NB4 (cell line): Measurements from ENCODE around the gene DOCK8.

Experiments
- DNase-seq: peaks from one replicate; pipeline ENCODE4 v3.0.0; 2010; ENCODE audit warnings: low read depth
- H3K4me3 ChIP-seq: one replicate; pipeline ENCODE4 v1.5.1; 2011; ENCODE audit warnings: mild to moderate bottlenecking, low read depth, low read length, moderate library complexity
- MYC ChIP-seq: IDR thresholded peaks from 2 replicates; pipeline ENCODE4 v1.6.1; 2011; ENCODE audit warnings: low read depth, low read length
- POLR2A ChIP-seq: IDR thresholded peaks from 2 replicates; pipeline ENCODE4 v1.6.1; 2011; ENCODE audit warnings: mild to moderate bottlenecking; ENCODE audit not compliant: insufficient read length; ENCODE audit errors: extremely low read depth
- TF ChIP-seq, protein P1 (sequence below): IDR thresholded peaks from 2 replicates; pipeline ENCODE4 v1.6.1; 2011; ENCODE audit warnings: low read depth, low read length
- TF ChIP-seq, protein P2 (sequence below): IDR thresholded peaks from one replicate; pipeline ENCODE4 v1.5.1; 2012; ENCODE audit warnings: low read depth, low read length

DOCK8 gene

DNA sequence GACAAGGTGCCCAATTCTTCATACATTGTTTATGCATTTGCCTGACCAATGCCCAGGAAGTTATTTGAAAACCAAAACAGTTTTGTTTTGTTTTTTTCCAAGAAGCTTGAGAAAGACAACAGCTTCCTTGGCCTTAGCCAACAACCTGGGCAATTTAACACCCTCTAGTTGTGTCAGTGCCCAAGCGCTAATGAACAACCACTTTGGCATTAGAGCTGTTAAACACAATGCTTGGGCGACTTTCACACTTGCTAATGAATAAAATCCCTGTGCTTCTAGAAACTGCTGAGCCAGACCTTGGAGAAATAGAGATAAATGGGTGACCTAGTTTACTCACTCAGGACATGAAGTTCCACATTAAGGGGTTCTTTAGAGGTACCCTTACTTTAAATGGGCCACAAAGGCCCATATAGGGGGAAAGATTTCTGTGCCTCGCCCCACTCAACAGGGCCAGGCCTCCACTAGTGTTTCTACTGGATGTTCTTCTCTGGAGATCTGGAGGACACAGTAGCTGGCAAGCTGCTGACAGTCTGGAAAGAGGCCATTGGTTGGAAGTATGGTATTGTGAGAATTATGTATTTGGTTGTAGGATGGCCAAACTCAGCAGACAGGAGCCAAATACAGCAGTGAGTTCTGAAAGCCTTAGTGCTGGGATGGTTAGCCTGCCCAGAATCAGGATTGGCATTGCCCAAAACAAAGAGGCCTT lies 179.8 kb downstream of the DOCK8 start:
- DNase-seq, result no peak
- H3K4me3 ChIP-seq, result no peak overlapping the region
- TF ChIP-seq MYC (no peak), POLR2A (no peak)
- TF ChIP-seq, protein P1, sequence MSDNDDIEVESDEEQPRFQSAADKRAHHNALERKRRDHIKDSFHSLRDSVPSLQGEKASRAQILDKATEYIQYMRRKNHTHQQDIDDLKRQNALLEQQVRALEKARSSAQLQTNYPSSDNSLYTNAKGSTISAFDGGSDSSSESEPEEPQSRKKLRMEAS, result no peak
- TF ChIP-seq, protein P2, sequence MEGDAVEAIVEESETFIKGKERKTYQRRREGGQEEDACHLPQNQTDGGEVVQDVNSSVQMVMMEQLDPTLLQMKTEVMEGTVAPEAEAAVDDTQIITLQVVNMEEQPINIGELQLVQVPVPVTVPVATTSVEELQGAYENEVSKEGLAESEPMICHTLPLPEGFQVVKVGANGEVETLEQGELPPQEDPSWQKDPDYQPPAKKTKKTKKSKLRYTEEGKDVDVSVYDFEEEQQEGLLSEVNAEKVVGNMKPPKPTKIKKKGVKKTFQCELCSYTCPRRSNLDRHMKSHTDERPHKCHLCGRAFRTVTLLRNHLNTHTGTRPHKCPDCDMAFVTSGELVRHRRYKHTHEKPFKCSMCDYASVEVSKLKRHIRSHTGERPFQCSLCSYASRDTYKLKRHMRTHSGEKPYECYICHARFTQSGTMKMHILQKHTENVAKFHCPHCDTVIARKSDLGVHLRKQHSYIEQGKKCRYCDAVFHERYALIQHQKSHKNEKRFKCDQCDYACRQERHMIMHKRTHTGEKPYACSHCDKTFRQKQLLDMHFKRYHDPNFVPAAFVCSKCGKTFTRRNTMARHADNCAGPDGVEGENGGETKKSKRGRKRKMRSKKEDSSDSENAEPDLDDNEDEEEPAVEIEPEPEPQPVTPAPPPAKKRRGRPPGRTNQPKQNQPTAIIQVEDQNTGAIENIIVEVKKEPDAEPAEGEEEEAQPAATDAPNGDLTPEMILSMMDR, result no peak

DNA sequence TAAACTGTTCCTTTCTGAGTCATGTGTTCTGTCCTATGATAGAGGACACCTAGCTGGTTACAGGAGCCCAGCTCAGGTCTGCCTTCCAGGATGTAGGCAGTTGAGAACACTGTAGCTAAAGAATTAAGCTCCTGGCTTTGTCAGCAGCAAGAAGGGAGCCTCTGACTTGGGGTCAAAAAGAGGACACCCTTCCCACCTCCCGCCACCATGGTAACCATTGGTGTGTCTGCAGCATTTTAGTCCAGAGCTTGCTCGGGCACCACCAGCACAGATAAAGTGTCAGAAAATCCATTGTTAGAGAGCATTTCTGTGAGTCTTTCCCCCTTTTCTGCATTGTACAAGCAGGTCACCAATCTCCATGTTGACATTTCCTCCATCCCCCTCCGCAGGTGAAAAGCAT lies 181.7 kb downstream of the DOCK8 start:
- TF ChIP-seq, protein P2, result no peak
- TF ChIP-seq POLR2A (no peak), MYC (no peak)
- TF ChIP-seq, protein P1, result no peak
- DNase-seq, result no peak
- no peak overlapping the region for H3K4me3 ChIP-seq

DNA sequence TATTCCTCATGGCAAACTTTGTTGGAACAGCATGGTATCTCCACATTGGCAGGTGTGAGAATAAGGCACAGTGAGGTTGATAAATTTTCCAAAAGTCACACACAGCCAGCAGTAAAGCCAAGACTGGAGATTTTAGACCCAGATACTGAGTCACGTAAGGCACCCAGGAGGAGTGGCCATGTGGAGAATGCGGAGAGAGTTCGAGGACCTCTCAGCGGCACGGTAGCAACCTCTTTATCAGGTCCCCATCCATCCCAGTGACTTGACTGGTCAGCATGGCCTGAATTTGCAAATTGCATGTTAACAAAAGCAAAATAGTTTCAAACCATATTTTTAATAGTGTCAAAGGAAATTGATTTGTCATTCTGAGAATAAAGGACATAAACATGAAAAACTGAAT lies 183.4 kb downstream of the DOCK8 start:
- TF ChIP-seq MYC (no peak), POLR2A (no peak)
- TF ChIP-seq, protein P1, result no peak
- TF ChIP-seq, protein P2, result no peak
- no peak overlapping the region for H3K4me3 ChIP-seq
- DNase-seq, result no peak

DNA sequence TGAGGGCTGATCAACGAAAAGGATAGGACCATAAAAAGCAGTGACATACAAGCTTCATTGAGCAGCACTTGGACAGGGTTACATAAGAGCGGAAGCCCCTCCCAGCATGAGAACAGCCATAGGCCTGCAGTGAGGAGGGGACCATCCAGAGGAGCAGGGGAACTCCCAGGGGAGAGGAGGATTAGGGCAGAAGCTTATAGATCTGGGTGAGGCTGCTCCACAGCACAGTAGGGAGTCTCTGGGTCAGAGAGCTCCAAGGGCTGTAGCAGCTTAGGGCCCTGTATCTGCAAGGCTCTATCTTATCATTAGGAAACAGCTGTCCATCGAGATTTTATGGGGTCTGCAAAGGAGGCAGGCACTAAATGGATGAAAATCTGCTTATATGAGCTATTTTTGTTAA lies 186.6 kb downstream of the DOCK8 start:
- no peak overlapping the region for H3K4me3 ChIP-seq
- DNase-seq, result peak; percentile 49
- TF ChIP-seq, protein P2, result no peak
- no peak for TF ChIP-seq MYC
- TF ChIP-seq, protein P1, result no peak

DNA sequence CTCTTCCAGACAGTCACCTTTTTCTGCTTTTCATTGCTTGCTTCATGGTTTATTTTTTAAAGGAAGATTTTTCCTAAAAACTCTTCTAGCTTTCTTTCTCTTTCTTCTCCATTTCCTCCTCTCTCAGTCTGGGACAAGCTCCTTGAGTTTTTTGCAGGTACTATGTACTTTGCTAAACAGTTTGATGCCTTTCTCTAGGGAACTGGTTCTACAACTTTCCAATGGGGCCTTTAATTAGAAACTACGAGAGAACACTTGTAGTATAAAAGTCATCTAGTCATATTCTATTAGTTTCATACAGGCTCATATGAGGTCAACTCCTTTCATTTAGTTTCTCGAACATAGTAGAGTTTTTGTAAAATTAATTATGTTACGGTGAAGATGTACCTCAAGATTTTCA lies 189.6 kb downstream of the DOCK8 start:
- no peak for DNase-seq
- TF ChIP-seq POLR2A, result no peak
- no peak for TF ChIP-seq MYC
- TF ChIP-seq, protein P1, result no peak
- TF ChIP-seq, protein P2, result no peak
- H3K4me3 ChIP-seq, result no peak overlapping the region
